Myocyte (in vitro differentiated cells): Measurements from ENCODE around the gene RPS27. TPM values are rescaled to one million over a fixed set of nuclear protein-coding genes. Genes with fewer than 3 reads are reported as not detected.
"Not testable (repeated sequence)": the region's sequence is repeated elsewhere in the genome, so short reads cannot be mapped to it uniquely, and the experiment has no call there.

ENCODE experiments used
- DNase-seq: peaks from one replicate; pipeline ENCODE4 v3.0.0-alpha.2; 2012; ENCODE audit warnings: low read depth
- total RNA-seq: library from RNA; depleted of rRNA; stranded (reverse); fragments of >200 nt; gene quantifications from 2 replicates; pipeline ENCODE4 v1.2.3, GENCODE V29; 2014

The RPS27 gene
- total RNA-seq, 1 donor from 2014 or later = 935 TPM

GRCh38 chr1:153960206-153960605, 30.4 kb upstream of the RPS27 start:
- no peak for DNase-seq

- no peak for DNase-seq
Measured at GRCh38 chr1:153961421-153961820, 29.1 kb upstream of the RPS27 start.

GRCh38 chr1:153962088-153963029, 28.2 kb upstream of the RPS27 start:
- DNase-seq = peak; percentile 25

- peak; percentile 97 for DNase-seq
Measured at GRCh38 chr1:153963030-153963849, 27.3 kb upstream of the RPS27 start, which contains the start of gene SLC39A1. Gene SLC39A1, minus strand, starts transcription at chr1:153963537. Its CDS starts 822 bp downstream, at chr1:153962715.

GRCh38 chr1:153963850-153964331, 26.7 kb upstream of the RPS27 start:
- DNase-seq = no peak

- peak; percentile 98 for DNase-seq
Measured at GRCh38 chr1:153967107-153967999, 23.2 kb upstream of the RPS27 start, which contains the start of gene CREB3L4. Gene CREB3L4, plus strand, starts transcription at chr1:153967902. Its CDS starts 624 bp downstream, at chr1:153968526.

- DNase-seq = no peak
Measured at GRCh38 chr1:153968000-153968363, 22.6 kb upstream of the RPS27 start.

GRCh38 chr1:153968408-153968807, 22.2 kb upstream of the RPS27 start:
- DNase-seq = no peak

GRCh38 chr1:153968972-153969371, 21.6 kb upstream of the RPS27 start:
- no peak for DNase-seq

GRCh38 chr1:153970346-153970745, 20.2 kb upstream of the RPS27 start:
- no peak for DNase-seq

- DNase-seq = no peak
Measured at GRCh38 chr1:153973071-153973470, 17.5 kb upstream of the RPS27 start.

- no peak for DNase-seq
Measured at GRCh38 chr1:153973525-153973924, 17.0 kb upstream of the RPS27 start.

GRCh38 chr1:153976819-153977249, 13.7 kb upstream of the RPS27 start:
- DNase-seq = peak; percentile 33

GRCh38 chr1:153977250-153978240, 13.0 kb upstream of the RPS27 start, which contains the start of gene JTB:
Gene JTB, minus strand, starts transcription at chr1:153977674. Its CDS starts 422 bp downstream, at chr1:153977252.
- DNase-seq = peak; percentile 89

- no peak for DNase-seq
Measured at GRCh38 chr1:153978274-153978909, 12.2 kb upstream of the RPS27 start.

- DNase-seq = not testable (repeated sequence)
Measured at GRCh38 chr1:153979091-153979490, 11.5 kb upstream of the RPS27 start.

- DNase-seq = not testable (repeated sequence)
Measured at GRCh38 chr1:153981735-153982134, 8.8 kb upstream of the RPS27 start.

GRCh38 chr1:153984123-153984894, 6.3 kb upstream of the RPS27 start:
- DNase-seq = no peak
